Body of pancreas (tissue), 4 donors: ENCODE results near the gene UBB.

ENCODE experiments used
- POLR2A ChIP-seq, 3 donors: fragments of 450-650 bp; IDR thresholded peaks; one replicate each; pipeline ENCODE4 v1.6.1; 2016; ENCODE audit warnings: antibody characterized with exemption in 3 of 3, mild to moderate bottlenecking in 2 of 3
- TF ChIP-seq, protein P1 (sequence below), 7 experiments: fragments of 450-650 bp in 4 of 7; fragments of 200-600 bp in 3 of 7; sonication (generic) in 3 of 7; IDR thresholded peaks; one replicate each; pipeline ENCODE4 v1.5.1; 2016 to 2019; ENCODE audit warnings: antibody characterized with exemption in 7 of 7

DNA sequence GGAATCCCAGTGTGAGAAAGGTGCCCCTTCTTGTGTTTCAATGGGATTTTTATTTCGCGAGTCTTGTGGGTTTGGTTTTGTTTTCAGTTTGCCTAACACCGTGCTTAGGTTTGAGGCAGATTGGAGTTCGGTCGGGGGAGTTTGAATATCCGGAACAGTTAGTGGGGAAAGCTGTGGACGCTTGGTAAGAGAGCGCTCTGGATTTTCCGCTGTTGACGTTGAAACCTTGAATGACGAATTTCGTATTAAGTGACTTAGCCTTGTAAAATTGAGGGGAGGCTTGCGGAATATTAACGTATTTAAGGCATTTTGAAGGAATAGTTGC lies 567 bp downstream of the UBB start:
- TF ChIP-seq, protein P1, sequence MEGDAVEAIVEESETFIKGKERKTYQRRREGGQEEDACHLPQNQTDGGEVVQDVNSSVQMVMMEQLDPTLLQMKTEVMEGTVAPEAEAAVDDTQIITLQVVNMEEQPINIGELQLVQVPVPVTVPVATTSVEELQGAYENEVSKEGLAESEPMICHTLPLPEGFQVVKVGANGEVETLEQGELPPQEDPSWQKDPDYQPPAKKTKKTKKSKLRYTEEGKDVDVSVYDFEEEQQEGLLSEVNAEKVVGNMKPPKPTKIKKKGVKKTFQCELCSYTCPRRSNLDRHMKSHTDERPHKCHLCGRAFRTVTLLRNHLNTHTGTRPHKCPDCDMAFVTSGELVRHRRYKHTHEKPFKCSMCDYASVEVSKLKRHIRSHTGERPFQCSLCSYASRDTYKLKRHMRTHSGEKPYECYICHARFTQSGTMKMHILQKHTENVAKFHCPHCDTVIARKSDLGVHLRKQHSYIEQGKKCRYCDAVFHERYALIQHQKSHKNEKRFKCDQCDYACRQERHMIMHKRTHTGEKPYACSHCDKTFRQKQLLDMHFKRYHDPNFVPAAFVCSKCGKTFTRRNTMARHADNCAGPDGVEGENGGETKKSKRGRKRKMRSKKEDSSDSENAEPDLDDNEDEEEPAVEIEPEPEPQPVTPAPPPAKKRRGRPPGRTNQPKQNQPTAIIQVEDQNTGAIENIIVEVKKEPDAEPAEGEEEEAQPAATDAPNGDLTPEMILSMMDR (IDR thresholded peaks at IDR 0.05): no peak
- no peak for TF ChIP-seq POLR2A (IDR thresholded peaks at IDR 0.05)
